Fibroblast of lung (primary cell): ENCODE results near the gene CDH4. TPM values are rescaled to one million over a fixed set of nuclear protein-coding genes. Genes with fewer than 3 reads are reported as not detected.

Experiments
- DNase-seq, 2 donors: peaks; one replicate each; pipeline versions ENCODE4 v3.0.0 to v3.0.0-alpha.2; 2010; ENCODE audit warnings: low read depth in 2 of 2
- H2AFZ ChIP-seq: 2 replicates; pipeline ENCODE4 v1.5.1; 2012; ENCODE audit warnings: low read length, control low read depth, inconsistent platforms
- H3K27ac ChIP-seq: 2 replicates; pipeline ENCODE4 v1.5.1; 2011; ENCODE audit warnings: low read length, control low read depth; ENCODE audit not compliant: insufficient read depth
- H3K27me3 ChIP-seq: 2 replicates; pipeline ENCODE4 v1.5.1; 2011; ENCODE audit warnings: mild to moderate bottlenecking, low read length; ENCODE audit not compliant: control insufficient read depth, insufficient read depth
- H3K36me3 ChIP-seq: 2 replicates; pipeline ENCODE4 v1.5.1; 2011; ENCODE audit warnings: low read length; ENCODE audit not compliant: control insufficient read depth, insufficient read depth
- H3K4me1 ChIP-seq: 2 replicates; pipeline ENCODE4 v1.5.1; 2011; ENCODE audit warnings: low read length; ENCODE audit not compliant: control insufficient read depth, insufficient read depth; ENCODE audit errors: extremely low read depth
- H3K4me2 ChIP-seq: 2 replicates; pipeline ENCODE4 v1.5.1; 2011; ENCODE audit warnings: low read length, control low read depth; ENCODE audit not compliant: insufficient read depth; ENCODE audit errors: extremely low read depth
- H3K4me3 ChIP-seq, 4 experiments: fragments of 200-600 bp in 1 of 4; sonication (generic) in 1 of 4; replicated peaks in 1 of 4; 2 replicates each; pipeline ENCODE4 v1.5.1; 2011 to 2016; ENCODE audit warnings: low read length in 4 of 4, low read depth in 3 of 4, mild to moderate bottlenecking in 3 of 4, control low read depth in 2 of 4, inconsistent platforms in 1 of 4, mixed read lengths in 1 of 4; ENCODE audit not compliant: insufficient read depth in 1 of 4; ENCODE audit errors: control extremely low read depth in 1 of 4
- H3K79me2 ChIP-seq: 2 replicates; pipeline ENCODE4 v1.5.1; 2012; ENCODE audit warnings: mild to moderate bottlenecking, low read length, inconsistent platforms; ENCODE audit not compliant: control insufficient read depth, insufficient read depth
- H3K9ac ChIP-seq: 2 replicates; pipeline ENCODE4 v1.5.1; 2011; ENCODE audit warnings: mild to moderate bottlenecking, low read length, control low read depth; ENCODE audit not compliant: insufficient read depth
- H3K9me3 ChIP-seq: 2 replicates; pipeline ENCODE4 v1.5.1; 2012; ENCODE audit warnings: low read depth, low read length; ENCODE audit not compliant: control insufficient read depth, insufficient read depth
- H4K20me1 ChIP-seq: 2 replicates; pipeline ENCODE4 v1.5.1; 2011; ENCODE audit warnings: low read length; ENCODE audit not compliant: control insufficient read depth, insufficient read depth; ENCODE audit errors: extremely low read depth
- EZH2 ChIP-seq: IDR thresholded peaks from 2 replicates; pipeline ENCODE4 v1.5.1; 2012; ENCODE audit warnings: low read length, control low read depth, mild to moderate bottlenecking; ENCODE audit errors: missing control alignments
- polyA plus RNA-seq, 2 donors: library from polyadenylated mRNA; depleted of rRNA in 1 of 2; stranded (reverse) in 1 of 2; unstranded in 1 of 2; fragments of >200 nt; gene quantifications; 2 replicates each; pipeline ENCODE4 v1.2.1, GENCODE V29; 2011 to 2012; ENCODE audit warnings: missing spikeins in 1 of 2
- total RNA-seq: library from RNA; depleted of rRNA; stranded (reverse); fragments of >200 nt; gene quantifications from 2 replicates; pipeline ENCODE4 v1.2.1, GENCODE V29; 2014
- TF ChIP-seq, protein P1 (sequence below), 2 donors: IDR thresholded peaks in 1 of 2; conservative IDR thresholded peaks in 1 of 2; 1 replicate in 1 of 2; 2 replicates in 1 of 2; pipeline ENCODE4 v1.5.1; 2011 to 2012; ENCODE audit warnings: low read length in 2 of 2, control low read depth in 1 of 2, inconsistent platforms in 1 of 2, low read depth in 1 of 2, mild to moderate bottlenecking in 1 of 2

Gene CDH4
- total and polyA plus RNA-seq, 2 donors (not counting 1 experiment from before 2014, with no cell fraction given): 4.8 to 6.8 TPM

- Histone ChIP-seq H3K4me3 (no peak overlapping the region), H3K9me3 (no peaks in the 10 kb centered on the region), H3K9ac (no peak overlapping the region), H2AFZ (no peak overlapping the region), H3K4me2 (no peak overlapping the region), H3K79me2 (no peaks in the 10 kb centered on the region), H3K36me3 (no peaks in the 10 kb centered on the region), H3K27ac (no peak overlapping the region), H3K4me1 (no peaks in the 10 kb centered on the region), H3K27me3 (no peaks in the 10 kb centered on the region), H4K20me1 (no peaks in the 10 kb centered on the region)
- DNase-seq: peak in 1 of 2 donors; percentile 43
- TF ChIP-seq, protein P1, sequence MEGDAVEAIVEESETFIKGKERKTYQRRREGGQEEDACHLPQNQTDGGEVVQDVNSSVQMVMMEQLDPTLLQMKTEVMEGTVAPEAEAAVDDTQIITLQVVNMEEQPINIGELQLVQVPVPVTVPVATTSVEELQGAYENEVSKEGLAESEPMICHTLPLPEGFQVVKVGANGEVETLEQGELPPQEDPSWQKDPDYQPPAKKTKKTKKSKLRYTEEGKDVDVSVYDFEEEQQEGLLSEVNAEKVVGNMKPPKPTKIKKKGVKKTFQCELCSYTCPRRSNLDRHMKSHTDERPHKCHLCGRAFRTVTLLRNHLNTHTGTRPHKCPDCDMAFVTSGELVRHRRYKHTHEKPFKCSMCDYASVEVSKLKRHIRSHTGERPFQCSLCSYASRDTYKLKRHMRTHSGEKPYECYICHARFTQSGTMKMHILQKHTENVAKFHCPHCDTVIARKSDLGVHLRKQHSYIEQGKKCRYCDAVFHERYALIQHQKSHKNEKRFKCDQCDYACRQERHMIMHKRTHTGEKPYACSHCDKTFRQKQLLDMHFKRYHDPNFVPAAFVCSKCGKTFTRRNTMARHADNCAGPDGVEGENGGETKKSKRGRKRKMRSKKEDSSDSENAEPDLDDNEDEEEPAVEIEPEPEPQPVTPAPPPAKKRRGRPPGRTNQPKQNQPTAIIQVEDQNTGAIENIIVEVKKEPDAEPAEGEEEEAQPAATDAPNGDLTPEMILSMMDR (conservative IDR thresholded peaks at IDR 0.05 in 1 of 2, IDR thresholded peaks at IDR 0.05 in 1 of 2; ENCODE audit: low read depth in 1 of 2, low read length in 2 of 2): no peak
- TF ChIP-seq EZH2: no peak
Measured at GRCh38 chr20:61426352-61426751, 174.3 kb downstream of the CDH4 start.

GRCh38 chr20:61429458-61430227 is 177.6 kb downstream of the CDH4 start:
- H3K79me2 ChIP-seq: no peaks in the 10 kb centered on the region
- no peaks in the 10 kb centered on the region for H3K4me1 ChIP-seq
- H3K9me3 ChIP-seq: no peaks in the 10 kb centered on the region
- no peak overlapping the region for H3K4me3 ChIP-seq
- H3K9ac ChIP-seq: no peak overlapping the region
- H3K27ac ChIP-seq: no peak overlapping the region
- no peak for DNase-seq
- no peaks in the 10 kb centered on the region for H3K27me3 ChIP-seq
- TF ChIP-seq, protein P1 (conservative IDR thresholded peaks at IDR 0.05 in 1 of 2, IDR thresholded peaks at IDR 0.05 in 1 of 2; ENCODE audit: low read depth in 1 of 2, low read length in 2 of 2): no peak
- TF ChIP-seq EZH2: no peak
- no peak overlapping the region for H2AFZ ChIP-seq
- no peaks in the 10 kb centered on the region for H3K36me3 ChIP-seq
- H4K20me1 ChIP-seq: no peaks in the 10 kb centered on the region
- no peak overlapping the region for H3K4me2 ChIP-seq

- H2AFZ ChIP-seq: no peak overlapping the region
- H3K4me1 ChIP-seq: no peaks in the 10 kb centered on the region
- H3K79me2 ChIP-seq: no peaks in the 10 kb centered on the region
- no peaks in the 10 kb centered on the region for H4K20me1 ChIP-seq
- no peaks in the 10 kb centered on the region for H3K9me3 ChIP-seq
- H3K4me2 ChIP-seq: no peak overlapping the region
- no peak overlapping the region for H3K27ac ChIP-seq
- no peaks in the 10 kb centered on the region for H3K27me3 ChIP-seq
- TF ChIP-seq, protein P1 (conservative IDR thresholded peaks at IDR 0.05 in 1 of 2, IDR thresholded peaks at IDR 0.05 in 1 of 2; ENCODE audit: low read depth in 1 of 2, low read length in 2 of 2): no peak
- no peak for TF ChIP-seq EZH2
- no peak overlapping the region for H3K9ac ChIP-seq
- no peaks in the 10 kb centered on the region for H3K36me3 ChIP-seq
- no peak overlapping the region for H3K4me3 ChIP-seq
- no peak for DNase-seq
Measured at GRCh38 chr20:61430228-61430624, 178.2 kb downstream of the CDH4 start.
